Lower leg skin (tissue), 3 donors: ENCODE results near the gene SCAANT1.

Source experiments
- POLR2A ChIP-seq, 2 donors: fragments of 450-650 bp; IDR thresholded peaks; one replicate each; pipeline ENCODE4 v1.6.1; 2016 to 2017; ENCODE audit warnings: antibody characterized with exemption in 2 of 2, mild to moderate bottlenecking in 1 of 2, moderate library complexity in 1 of 2
- TF ChIP-seq, protein P1 (sequence below), 3 donors: fragments of 450-650 bp; IDR thresholded peaks; one replicate each; pipeline ENCODE4 v1.5.1; 2016; ENCODE audit warnings: antibody characterized with exemption in 3 of 3, mild to moderate bottlenecking in 3 of 3, moderate library complexity in 2 of 3

DNA sequence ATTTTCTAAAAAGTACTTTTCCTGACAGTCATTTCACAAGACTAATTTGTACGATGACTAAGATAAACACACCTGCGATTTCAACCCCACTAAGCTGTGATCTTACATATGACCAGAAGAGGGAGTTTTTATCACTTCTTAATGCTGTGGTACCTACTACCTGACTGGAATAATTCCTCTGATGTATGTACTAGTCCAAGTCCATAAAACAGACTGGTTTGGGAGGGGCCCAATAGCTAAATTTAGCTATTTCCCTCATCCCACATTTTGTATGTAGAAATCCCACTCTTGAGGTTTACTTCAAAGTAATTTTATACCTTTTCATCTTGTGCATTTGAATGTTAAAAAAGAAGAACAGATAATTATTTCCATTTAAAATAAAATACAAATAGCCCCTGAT lies 49.7 kb upstream of the SCAANT1 start:
- TF ChIP-seq POLR2A (IDR thresholded peaks at IDR 0.05): no peak
- TF ChIP-seq, protein P1, sequence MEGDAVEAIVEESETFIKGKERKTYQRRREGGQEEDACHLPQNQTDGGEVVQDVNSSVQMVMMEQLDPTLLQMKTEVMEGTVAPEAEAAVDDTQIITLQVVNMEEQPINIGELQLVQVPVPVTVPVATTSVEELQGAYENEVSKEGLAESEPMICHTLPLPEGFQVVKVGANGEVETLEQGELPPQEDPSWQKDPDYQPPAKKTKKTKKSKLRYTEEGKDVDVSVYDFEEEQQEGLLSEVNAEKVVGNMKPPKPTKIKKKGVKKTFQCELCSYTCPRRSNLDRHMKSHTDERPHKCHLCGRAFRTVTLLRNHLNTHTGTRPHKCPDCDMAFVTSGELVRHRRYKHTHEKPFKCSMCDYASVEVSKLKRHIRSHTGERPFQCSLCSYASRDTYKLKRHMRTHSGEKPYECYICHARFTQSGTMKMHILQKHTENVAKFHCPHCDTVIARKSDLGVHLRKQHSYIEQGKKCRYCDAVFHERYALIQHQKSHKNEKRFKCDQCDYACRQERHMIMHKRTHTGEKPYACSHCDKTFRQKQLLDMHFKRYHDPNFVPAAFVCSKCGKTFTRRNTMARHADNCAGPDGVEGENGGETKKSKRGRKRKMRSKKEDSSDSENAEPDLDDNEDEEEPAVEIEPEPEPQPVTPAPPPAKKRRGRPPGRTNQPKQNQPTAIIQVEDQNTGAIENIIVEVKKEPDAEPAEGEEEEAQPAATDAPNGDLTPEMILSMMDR (IDR thresholded peaks at IDR 0.05): peak in 1 of 3 donors; percentile 37
